HG02588 (cell line): Measurements from ENCODE around the gene ARPC5L.

Experiments
- ATAC-seq: cut with Tn5 transposase; IDR thresholded peaks from one replicate; pipeline ENCODE4 v1.9.1; 2021; ENCODE audit warnings: mild to moderate bottlenecking, moderate library complexity; ENCODE audit not compliant: unreplicated experiment

ARPC5L gene

GRCh38 chr9:124860582-124861341 lies 1.2 kb upstream of the ARPC5L start:
- ATAC-seq = no peak

- no peak for ATAC-seq
Measured at GRCh38 chr9:124863371-124863871, 1.5 kb downstream of the ARPC5L start.

- peak; percentile 56 for ATAC-seq
Measured at GRCh38 chr9:124868511-124869465, 6.9 kb downstream of the ARPC5L start.

- ATAC-seq = peak; percentile 9
Measured at GRCh38 chr9:124869466-124869985, 7.6 kb downstream of the ARPC5L start.

GRCh38 chr9:124869986-124870560 lies 8.1 kb downstream of the ARPC5L start:
- ATAC-seq = peak; percentile 40

GRCh38 chr9:124870723-124871122 lies 8.8 kb downstream of the ARPC5L start:
- ATAC-seq = no peak

GRCh38 chr9:124871156-124871561 lies 9.2 kb downstream of the ARPC5L start:
- ATAC-seq = no peak

GRCh38 chr9:124873664-124874063 lies 11.7 kb downstream of the ARPC5L start:
- no peak for ATAC-seq

GRCh38 chr9:124875501-124875900 lies 13.6 kb downstream of the ARPC5L start:
- ATAC-seq = no peak

GRCh38 chr9:124877021-124877782 lies 15.3 kb downstream of the ARPC5L start:
- ATAC-seq = no peak

GRCh38 chr9:124878021-124878420 lies 16.1 kb downstream of the ARPC5L start:
- no peak for ATAC-seq

- ATAC-seq = no peak
Measured at GRCh38 chr9:124878518-124878917, 16.6 kb downstream of the ARPC5L start.

- no peak for ATAC-seq
Measured at GRCh38 chr9:124879226-124879625, 17.3 kb downstream of the ARPC5L start.

- no peak for ATAC-seq
Measured at GRCh38 chr9:124880501-124880900, 18.6 kb downstream of the ARPC5L start.

GRCh38 chr9:124881138-124881743 lies 19.3 kb downstream of the ARPC5L start:
- ATAC-seq = no peak

GRCh38 chr9:124882231-124882630 lies 20.3 kb downstream of the ARPC5L start:
- ATAC-seq = no peak

- ATAC-seq = no peak
Measured at GRCh38 chr9:124884376-124884775, 22.4 kb downstream of the ARPC5L start.

GRCh38 chr9:124885551-124885950 lies 23.6 kb downstream of the ARPC5L start:
- no peak for ATAC-seq

- no peak for ATAC-seq
Measured at GRCh38 chr9:124886461-124886860, 24.5 kb downstream of the ARPC5L start.
